ENCODE data around the gene FAP.

The FAP gene

DNA sequence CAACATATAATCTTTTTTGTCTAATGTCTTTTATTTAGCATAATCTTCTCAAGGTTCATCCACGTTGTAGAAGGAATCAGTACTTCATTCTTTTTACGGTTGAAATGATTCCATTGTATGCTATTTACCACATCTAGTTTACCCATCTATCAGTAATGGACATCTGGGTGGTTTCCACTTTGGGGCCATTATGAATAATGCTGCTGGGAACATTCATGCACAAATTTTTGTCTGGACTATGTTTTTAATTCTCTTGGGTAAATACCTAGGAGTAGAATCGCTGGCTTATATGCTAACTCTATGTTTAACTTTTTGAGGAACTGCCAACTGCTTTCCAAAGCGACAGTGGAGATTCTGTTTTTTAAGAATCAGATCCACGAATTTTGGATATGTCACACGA, 83.8 kb downstream of the FAP start:
- TF ChIP-seq, protein P1, sequence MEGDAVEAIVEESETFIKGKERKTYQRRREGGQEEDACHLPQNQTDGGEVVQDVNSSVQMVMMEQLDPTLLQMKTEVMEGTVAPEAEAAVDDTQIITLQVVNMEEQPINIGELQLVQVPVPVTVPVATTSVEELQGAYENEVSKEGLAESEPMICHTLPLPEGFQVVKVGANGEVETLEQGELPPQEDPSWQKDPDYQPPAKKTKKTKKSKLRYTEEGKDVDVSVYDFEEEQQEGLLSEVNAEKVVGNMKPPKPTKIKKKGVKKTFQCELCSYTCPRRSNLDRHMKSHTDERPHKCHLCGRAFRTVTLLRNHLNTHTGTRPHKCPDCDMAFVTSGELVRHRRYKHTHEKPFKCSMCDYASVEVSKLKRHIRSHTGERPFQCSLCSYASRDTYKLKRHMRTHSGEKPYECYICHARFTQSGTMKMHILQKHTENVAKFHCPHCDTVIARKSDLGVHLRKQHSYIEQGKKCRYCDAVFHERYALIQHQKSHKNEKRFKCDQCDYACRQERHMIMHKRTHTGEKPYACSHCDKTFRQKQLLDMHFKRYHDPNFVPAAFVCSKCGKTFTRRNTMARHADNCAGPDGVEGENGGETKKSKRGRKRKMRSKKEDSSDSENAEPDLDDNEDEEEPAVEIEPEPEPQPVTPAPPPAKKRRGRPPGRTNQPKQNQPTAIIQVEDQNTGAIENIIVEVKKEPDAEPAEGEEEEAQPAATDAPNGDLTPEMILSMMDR (conservative IDR thresholded peaks at IDR 0.05; ENCODE audit: low read depth): no peak
- H3K27ac ChIP-seq: no peak overlapping the region
- CTCF ChIA-PET: interaction anchor here (0.7 kb wide), 1 partner anchor 155 kb away, joined by 4 read pairs; no protein-coding TSS in a partner anchor
- no peak for DNase-seq (ENCODE audit: low spot score)
- POLR2A ChIA-PET (ENCODE audit: low non-redundant PET): no interaction called here

DNA sequence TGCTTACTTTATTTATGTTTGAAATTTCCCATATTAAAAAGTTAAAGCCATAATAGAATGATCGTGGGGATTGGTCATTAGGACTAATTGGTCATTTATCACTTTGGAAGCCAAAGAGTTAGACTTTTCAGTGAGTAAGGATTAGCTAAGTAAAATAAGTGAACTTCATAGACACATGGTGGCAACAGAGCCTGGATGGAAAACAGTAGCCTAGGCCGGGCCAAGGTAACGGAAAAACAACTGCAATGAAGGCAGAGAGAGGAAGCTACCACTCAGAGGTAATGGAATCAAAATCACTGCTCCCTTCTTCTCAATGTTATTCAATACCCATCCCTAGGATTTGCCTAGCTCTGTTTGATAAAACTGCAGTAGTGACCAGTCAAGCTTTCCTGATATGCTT, 87.1 kb downstream of the FAP start:
- TF ChIP-seq, protein P1 (conservative IDR thresholded peaks at IDR 0.05; ENCODE audit: low read depth): no peak
- POLR2A ChIA-PET (ENCODE audit: low non-redundant PET): no interaction called here
- CTCF ChIA-PET: interaction anchor here (0.9 to 1.4 kb wide), 3 partner anchors 10 to 147 kb away, joined by 4 to 8 read pairs (median 5); no protein-coding TSS in a partner anchor
- H3K27ac ChIP-seq: no peak overlapping the region
- no peak for DNase-seq (ENCODE audit: low spot score)

DNA sequence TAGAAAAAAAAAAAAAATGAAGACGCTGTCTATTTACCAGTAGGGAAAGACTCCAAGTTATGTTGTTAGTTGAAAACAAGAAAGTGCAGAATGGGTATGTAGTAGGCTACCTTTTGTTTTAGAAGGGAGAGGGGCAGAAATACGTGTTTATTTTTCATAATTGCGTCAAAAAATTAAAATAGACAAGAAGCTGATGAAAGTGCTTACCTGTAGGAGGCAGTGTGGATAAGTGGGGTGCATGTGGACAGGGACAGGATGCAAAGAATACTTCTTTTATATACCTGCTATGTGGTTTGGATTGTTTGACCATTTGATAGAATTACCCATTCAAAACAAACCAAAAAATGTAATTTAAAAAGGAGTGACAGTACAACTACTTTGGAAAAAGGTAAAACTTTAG, 88.2 kb downstream of the FAP start:
- POLR2A ChIA-PET (ENCODE audit: low non-redundant PET): no interaction called here
- TF ChIP-seq, protein P1 (conservative IDR thresholded peaks at IDR 0.05; ENCODE audit: low read depth): no peak; the same call in 1 of the 2 replicates
- CTCF ChIA-PET: interaction anchor here (0.7 to 2.8 kb wide), 4 partner anchors 11 to 146 kb away, joined by 3 to 30 read pairs (median 6); no protein-coding TSS in a partner anchor
- no peak overlapping the region for H3K27ac ChIP-seq
- DNase-seq (ENCODE audit: low spot score): no peak

DNA sequence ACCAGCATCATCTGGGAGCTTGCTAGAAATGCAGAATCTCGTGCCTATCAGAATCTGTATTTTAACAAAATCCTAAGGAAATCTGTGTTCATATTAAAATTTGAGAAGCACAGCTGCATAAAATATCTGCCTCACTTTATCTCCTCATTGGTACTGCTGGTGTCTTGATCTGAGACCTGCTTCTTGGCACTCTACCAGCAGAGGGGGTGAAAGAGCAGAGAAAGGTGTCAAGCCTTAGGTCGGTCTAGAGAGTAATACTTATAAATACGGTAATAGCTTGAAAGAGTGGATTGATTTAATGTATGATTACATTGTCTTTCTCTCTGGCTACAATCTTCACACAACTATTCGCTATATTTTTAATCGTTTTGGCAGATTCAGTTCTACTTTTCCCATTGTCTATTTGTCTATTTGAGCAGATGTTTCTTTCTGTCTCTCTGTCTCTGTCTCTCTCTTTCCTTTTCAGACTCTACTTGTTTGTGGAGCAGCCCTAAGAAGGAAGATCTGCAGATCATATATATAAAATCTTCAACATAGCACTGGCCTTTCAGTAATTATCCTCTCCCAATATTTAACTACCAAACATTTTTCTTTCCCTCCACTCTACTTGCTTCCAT, 89.5 kb downstream of the FAP start:
- TF ChIP-seq, protein P1 (conservative IDR thresholded peaks at IDR 0.05; ENCODE audit: low read depth): peak; percentile 70
- ChIA-PET POLR2A (ENCODE audit: low non-redundant PET) (no interaction called here), CTCF (interaction anchor here (0.5 to 2.8 kb wide), 17 partner anchors 10 to 1677 kb away, joined by 3 to 30 read pairs (median 4); no protein-coding TSS in a partner anchor)
- peak; percentile 60 for DNase-seq (ENCODE audit: low spot score)
- H3K27ac ChIP-seq: no peak overlapping the region

DNA sequence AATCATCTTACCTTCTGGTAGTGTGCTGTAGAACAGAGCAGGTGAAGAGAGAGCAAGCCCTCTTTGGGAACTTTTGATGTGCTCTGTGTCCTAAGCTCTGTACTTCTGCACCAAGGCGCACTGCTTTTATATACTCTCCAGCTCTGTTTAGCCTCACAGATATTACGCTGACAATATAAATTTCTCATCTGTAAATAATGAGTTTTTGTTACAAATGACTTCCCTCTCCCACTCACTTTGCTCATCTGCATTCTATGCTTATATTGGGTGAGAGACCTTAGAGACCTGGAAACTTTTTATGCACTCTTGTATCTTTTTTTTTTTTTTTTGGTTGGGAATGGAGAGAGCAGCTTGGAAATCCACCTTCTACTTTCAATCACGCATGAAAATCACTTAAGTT, 91.1 kb downstream of the FAP start, which contains the start of gene GCG:
GCG (minus strand) TSS at position 101 of the 400 bp plus-strand sequence. CDS start 3,069 bp downstream, outside the sequence.
- POLR2A ChIA-PET (ENCODE audit: low non-redundant PET): no interaction called here
- DNase-seq (ENCODE audit: low spot score): no peak
- H3K27ac ChIP-seq: no peak within 1 kb of the TSS
- CTCF ChIA-PET: interaction anchor here (0.6 to 1.0 kb wide), 2 partner anchors 149 to 601 kb away, joined by 3 read pairs; no protein-coding TSS in a partner anchor
- TF ChIP-seq, protein P1 (conservative IDR thresholded peaks at IDR 0.05; ENCODE audit: low read depth): no peak

DNA sequence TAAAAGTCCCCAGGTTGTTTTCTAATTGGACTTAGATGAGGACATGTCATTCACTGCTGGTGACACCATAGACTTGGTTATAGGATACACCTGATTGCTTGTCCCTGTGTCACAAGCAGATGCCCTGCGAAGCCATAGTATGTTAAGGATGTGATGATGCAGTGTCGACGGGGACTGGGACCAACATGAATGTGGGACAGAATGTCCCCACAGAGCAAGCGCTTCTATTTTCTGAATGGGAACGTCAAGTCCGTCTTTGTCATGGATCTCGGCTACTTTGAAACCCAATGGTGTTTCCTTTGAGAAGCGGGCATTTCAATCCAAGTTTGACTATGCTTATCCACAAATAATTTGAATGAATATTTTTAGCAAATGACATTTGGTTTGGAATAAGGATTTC, 93.3 kb downstream of the FAP start:
- CTCF ChIA-PET: no interaction called here
- TF ChIP-seq, protein P1 (conservative IDR thresholded peaks at IDR 0.05; ENCODE audit: low read depth): no peak
- no peak overlapping the region for H3K27ac ChIP-seq
- no peak for DNase-seq (ENCODE audit: low spot score)
- POLR2A ChIA-PET (ENCODE audit: low non-redundant PET): no interaction called here
